ENCODE results near the gene LLGL1.
"Not testable (repeated sequence)": the region's sequence is repeated elsewhere in the genome, so short reads cannot be mapped to it uniquely, and the experiment has no call there.

The LLGL1 gene

GRCh38 chr17:18194394-18194793 is 31.0 kb upstream of the LLGL1 start:
- DNase-seq (ENCODE audit: low read depth), result no peak

- no peak for DNase-seq (ENCODE audit: low read depth)
Measured at GRCh38 chr17:18194804-18195203, 30.6 kb upstream of the LLGL1 start.

DNA sequence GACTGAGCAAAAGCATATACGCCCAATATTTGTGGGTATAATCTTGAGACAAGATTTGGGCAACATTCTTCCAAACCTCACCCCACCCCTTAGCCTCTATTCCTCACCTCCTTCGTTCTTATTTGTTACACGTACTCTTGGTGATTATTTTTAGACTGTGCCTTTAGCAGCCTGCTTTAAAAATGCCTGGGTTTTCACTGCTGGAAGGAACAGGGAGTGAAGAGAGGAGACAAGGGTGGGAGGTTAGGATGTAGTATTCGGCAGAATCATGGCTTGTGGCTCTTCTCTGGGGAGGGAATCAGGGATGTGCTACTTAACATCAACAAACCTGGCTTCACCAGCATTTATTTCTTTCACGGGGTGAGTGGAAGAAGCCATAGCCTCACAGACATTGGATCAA is 30.2 kb upstream of the LLGL1 start:
- no peak for DNase-seq (ENCODE audit: low read depth)

GRCh38 chr17:18197535-18198194 is 27.8 kb upstream of the LLGL1 start:
- DNase-seq (ENCODE audit: low read depth), result no peak

- DNase-seq (ENCODE audit: low read depth), result no peak
Measured at GRCh38 chr17:18198530-18198929, 26.9 kb upstream of the LLGL1 start.

GRCh38 chr17:18201108-18201507 is 24.3 kb upstream of the LLGL1 start:
- DNase-seq (ENCODE audit: low read depth), result no peak

DNA sequence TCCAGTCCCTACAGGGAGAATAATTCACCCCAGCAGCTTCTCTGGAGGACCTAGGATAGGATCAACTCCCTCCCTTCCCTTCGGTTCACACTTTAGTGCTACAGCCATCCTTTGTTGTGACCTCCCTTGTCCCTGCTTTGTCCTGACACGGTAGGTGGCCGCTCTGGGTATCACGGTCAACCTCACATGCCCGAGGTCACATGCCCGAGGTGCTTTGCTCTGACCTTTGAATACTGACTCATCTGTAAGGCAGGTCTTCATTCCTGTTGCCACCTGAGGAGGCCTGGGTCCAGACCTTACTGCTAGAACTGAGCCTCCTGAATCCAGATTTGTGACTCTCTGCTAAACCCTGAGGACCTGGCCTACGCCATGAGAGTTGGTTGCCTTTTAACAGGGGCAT is 22.1 kb upstream of the LLGL1 start:
- no peak for DNase-seq (ENCODE audit: low read depth)

- DNase-seq (ENCODE audit: low read depth), result no peak
Measured at GRCh38 chr17:18205861-18206260, 19.6 kb upstream of the LLGL1 start.

- DNase-seq (ENCODE audit: low read depth), result no peak
Measured at GRCh38 chr17:18206962-18207361, 18.5 kb upstream of the LLGL1 start.

DNA sequence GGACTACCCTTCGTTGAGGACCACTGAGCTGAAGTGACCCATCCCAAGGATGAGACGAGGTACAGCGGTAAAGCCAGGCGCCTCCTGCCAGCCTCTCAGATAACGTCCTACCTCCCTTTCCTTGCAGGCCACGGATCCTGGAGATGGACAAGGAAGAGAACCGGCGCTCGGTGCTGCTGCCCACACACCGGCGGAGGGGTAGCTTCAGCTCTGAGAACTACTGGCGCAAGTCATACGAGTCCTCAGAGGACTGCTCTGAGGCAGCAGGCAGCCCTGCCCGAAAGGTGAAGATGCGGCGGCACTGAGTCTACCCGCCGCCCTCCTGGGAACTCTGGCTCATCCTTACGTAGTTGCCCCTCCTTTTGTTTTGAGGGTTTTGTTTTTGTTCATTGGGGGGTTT is 17.3 kb upstream of the LLGL1 start:
- DNase-seq (ENCODE audit: low read depth), result no peak

- DNase-seq (ENCODE audit: low read depth), result no peak
Measured at GRCh38 chr17:18213666-18214270, 11.7 kb upstream of the LLGL1 start.

DNA sequence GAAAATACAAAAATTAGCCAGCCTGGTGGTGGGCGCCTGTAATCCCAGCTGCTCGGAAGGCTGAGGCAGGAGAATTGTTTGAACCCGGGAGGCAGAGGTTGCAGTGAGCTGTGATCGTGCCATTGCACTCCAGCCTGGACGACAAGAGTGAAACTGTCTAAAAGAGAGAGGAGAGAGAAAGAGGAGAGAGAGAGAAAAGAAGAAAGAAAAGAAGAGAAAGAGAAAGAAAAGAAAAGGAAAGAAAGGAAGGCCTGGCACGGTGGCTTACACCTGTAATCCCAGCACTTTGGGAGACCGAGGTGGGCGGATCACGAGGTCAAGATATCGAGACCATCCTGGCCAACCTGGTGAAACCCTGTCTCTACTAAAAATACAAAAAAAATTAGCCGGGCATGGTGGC is 8.5 kb upstream of the LLGL1 start:
- not testable (repeated sequence) for DNase-seq (ENCODE audit: low read depth)

GRCh38 chr17:18217412-18218015 is 7.9 kb upstream of the LLGL1 start:
- peak; percentile 39 for DNase-seq (ENCODE audit: low read depth)

- peak; percentile 47 for DNase-seq (ENCODE audit: low read depth)
Measured at GRCh38 chr17:18218756-18219415, 6.5 kb upstream of the LLGL1 start.

- no peak for DNase-seq (ENCODE audit: low read depth)
Measured at GRCh38 chr17:18224053-18224386, 1.4 kb upstream of the LLGL1 start.

- no peak for DNase-seq (ENCODE audit: low read depth)
Measured at GRCh38 chr17:18224387-18225120, 881 bp upstream of the LLGL1 start.

DNA sequence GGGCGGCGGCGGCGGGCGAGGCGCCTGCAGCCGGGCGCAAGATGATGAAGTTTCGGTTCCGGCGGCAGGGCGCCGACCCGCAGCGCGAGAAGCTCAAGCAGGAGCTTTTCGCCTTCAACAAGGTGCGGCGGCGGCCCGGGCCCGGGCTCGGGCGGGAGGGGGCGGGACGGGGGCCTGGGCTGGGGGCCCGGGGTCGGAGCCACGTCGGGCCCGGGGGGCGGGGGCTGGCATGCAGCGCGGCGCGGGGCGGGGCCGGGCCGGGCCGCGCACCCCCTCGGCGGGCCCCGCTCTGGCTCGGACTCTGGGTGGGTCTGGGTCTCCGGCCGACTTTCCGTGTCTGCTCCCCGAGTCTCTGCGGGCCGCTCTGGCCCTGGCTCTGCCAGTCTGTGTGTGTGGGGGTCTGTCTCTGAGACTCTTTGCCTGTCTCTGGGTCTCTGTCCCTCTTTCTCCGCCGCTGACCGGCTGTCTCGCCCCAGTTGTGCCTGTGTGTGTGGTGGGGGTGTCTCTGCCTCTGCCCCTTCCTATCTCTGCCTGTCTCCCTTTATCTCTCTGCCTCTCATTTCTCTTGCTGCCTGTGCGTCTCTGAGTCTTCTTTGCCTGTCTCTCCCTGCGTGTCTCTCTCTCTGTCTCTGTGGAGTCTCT is 328 bp downstream of the LLGL1 start:
- DNase-seq (ENCODE audit: low read depth), result no peak

- DNase-seq (ENCODE audit: low read depth), result no peak
Measured at GRCh38 chr17:18226284-18226945, 980 bp downstream of the LLGL1 start.

- DNase-seq (ENCODE audit: low read depth), result no peak
Measured at GRCh38 chr17:18227635-18228034, 2.2 kb downstream of the LLGL1 start.

DNA sequence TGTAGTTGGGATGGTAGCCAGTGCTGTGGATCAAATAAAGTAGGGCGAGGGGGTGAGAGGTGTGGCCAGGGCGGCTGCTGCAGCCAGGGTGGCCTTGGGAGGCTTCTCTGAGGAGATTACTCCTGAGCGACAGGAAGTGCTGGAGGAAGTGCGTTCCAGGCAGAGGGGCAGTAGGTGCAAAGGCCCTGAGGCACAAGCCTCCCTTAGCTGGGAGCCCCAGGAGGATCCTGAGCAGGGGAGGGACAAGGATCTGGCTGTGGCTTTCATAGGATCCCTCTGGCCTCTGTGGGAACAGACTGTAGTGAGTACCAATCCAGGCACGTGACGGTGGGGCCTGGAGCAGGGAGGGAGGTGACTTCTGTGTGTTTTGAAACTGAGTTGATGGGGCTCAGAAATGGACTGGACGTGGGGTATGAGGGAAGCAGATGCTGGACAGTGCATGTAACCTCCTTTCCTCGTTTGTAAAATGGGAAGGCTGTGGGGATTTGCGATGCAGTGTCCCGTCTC is 2.8 kb downstream of the LLGL1 start:
- no peak for DNase-seq (ENCODE audit: low read depth)

GRCh38 chr17:18229254-18229653 is 3.8 kb downstream of the LLGL1 start:
- no peak for DNase-seq (ENCODE audit: low read depth)
